ENCODE results near the gene FTO.

- no peak for TF ChIP-seq EZH2 (IDR thresholded peaks at IDR 0.05; ENCODE audit: borderline replicate concordance, insufficient read depth, low read length, poor library complexity, severe bottlenecking)
- no peak for TF ChIP-seq REST (IDR thresholded peaks at IDR 0.05; ENCODE audit: borderline replicate concordance)
These were observed 76.1 kb downstream of the FTO start for GRCh38 chr16:53780051-53780450.

All from neural cell (in vitro differentiated cells).